IPS-NIHi7 (cell line): ENCODE measurements around the gene MPPED2.

Source experiments
- DNase-seq: peaks from one replicate; pipeline ENCODE4 v3.0.0; 2012; ENCODE audit warnings: mixed read lengths; ENCODE audit errors: extremely low spot score

MPPED2 gene

DNA sequence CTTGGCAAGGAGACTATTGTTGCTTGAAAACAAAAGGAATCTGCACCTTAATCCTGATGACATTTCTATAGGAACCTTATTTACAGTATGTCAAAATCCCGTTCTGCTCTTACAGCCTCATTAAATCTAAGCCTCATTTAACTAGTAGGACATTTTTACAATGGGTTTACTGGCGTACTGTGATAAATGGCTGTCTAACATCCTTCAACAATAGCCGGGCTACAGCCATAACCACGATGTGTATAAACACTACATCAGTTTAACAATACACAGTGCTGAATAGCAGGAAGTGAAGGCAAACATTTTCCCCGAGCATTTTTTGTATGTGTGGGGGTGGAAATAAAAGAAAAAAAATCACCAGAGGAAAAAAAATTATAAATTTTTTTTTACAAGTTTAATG is 132.0 kb downstream of the MPPED2 start:
- no peak for DNase-seq

- DNase-seq = no peak
Observed at GRCh38 chr11:30453705-30454104, 132.4 kb downstream of the MPPED2 start.

GRCh38 chr11:30452842-30453241 is 133.3 kb downstream of the MPPED2 start:
- DNase-seq = no peak

GRCh38 chr11:30452114-30452513 is 134.0 kb downstream of the MPPED2 start:
- DNase-seq = no peak

GRCh38 chr11:30451626-30452025 is 134.5 kb downstream of the MPPED2 start:
- no peak for DNase-seq

- DNase-seq = no peak
Observed at GRCh38 chr11:30451167-30451566, 135.0 kb downstream of the MPPED2 start.

DNA sequence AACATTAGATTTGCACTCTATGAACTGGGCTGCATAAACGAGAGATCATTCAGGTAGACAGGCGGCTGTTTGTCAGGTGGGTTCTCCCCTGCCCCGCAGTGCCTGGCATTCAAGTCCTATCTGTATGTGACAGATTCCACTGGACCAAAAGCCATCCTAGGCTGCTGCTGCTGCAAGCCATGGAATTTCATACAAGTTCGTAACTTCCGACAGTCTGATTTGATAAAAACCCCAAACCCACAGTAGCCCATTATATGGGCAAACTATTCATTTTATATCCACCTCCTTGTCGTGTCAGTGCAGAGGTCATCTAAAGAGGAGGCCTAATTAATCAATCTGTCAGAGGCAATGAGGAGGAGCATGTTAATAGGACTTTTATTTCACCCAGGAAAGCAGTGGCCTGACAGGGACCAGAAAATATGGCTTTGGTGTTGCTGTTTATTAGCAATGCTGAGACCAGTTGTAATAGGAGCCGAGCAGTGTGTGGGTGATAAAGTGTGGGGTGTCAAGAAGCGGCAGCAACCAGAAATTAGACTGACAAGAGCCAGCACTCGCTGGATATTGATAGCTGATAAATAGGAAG is 139.0 kb downstream of the MPPED2 start:
- no peak for DNase-seq

GRCh38 chr11:30446520-30446919 is 139.6 kb downstream of the MPPED2 start:
- no peak for DNase-seq

DNA sequence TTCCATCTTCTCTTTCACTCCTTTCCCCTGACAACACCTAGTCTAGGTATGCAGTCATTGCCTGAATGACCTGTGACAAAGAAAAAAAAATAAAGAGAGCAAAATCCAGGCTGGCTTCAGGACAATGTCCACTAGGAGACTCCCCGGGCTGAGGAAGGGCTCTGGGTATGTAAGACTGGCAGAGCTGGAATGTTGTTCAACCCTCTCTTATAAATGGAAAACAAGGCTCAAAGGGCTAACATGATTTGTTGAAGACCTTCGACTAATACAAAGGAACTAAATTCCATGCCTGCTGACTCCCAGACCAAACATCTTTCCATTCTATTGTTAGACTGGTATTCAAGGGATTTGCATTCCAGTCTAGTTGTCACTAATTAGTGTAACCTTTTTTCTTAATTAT is 141.1 kb downstream of the MPPED2 start:
- DNase-seq = no peak

- DNase-seq = no peak
Observed at GRCh38 chr11:30440510-30440909, 145.6 kb downstream of the MPPED2 start.

DNA sequence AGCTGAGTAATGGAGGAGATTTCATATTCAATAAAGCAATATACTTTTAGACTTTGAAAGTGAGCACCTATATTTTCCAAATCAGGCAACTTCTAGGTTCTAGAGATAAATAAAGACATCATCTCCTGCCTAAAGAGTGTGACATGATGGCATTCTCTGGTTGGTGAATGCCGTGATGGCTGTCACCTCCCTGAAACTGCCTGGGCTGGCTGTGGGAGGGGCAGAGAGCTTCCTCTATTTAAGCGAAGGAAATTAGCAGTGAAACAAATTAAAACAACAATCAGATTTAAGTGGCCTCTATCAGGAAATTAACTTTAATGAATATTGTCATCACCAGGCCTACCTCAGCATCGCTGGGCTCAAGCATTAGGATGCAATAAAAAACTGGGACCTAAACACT is 149.4 kb downstream of the MPPED2 start:
- DNase-seq = no peak

DNA sequence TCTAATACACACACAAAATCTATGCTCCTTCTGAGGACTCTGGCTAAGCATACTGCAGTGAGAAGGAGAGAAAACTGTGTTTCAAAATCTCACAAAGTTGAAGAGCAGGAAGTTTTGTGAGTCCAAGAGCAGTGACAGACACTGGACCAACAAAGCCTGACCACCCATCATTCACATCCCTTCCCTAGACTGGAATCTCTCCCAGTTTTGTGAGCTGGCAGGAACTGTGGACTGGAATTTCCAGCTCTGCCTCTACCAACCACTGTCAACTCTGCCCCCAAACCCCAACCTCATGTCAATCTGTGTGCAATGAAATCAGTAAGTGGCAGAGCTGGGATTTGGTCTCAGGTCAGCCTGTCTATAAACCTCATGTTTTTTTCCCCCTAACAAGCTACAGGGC is 150.7 kb downstream of the MPPED2 start:
- no peak for DNase-seq

DNA sequence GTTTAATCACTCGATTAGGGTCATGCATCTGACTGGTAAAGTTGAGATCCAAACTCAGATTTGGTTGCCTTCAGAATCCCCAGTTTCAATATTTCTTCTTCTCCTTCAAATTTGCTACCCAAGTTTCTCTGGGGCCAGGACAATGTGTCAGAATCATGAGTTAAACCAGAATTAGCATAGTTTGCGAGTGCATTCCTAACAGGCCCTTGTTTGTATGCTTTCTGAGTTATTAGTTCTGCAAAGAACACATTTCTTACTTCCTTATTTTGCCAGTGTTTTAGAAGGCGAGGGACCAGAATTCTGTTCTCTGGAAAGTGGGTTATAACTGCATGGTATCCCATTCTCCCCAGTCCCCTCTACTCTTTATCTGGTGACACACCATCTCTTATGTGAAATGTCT is 151.3 kb downstream of the MPPED2 start:
- DNase-seq = no peak

- no peak for DNase-seq
Observed at GRCh38 chr11:30433831-30434230, 152.3 kb downstream of the MPPED2 start.

DNA sequence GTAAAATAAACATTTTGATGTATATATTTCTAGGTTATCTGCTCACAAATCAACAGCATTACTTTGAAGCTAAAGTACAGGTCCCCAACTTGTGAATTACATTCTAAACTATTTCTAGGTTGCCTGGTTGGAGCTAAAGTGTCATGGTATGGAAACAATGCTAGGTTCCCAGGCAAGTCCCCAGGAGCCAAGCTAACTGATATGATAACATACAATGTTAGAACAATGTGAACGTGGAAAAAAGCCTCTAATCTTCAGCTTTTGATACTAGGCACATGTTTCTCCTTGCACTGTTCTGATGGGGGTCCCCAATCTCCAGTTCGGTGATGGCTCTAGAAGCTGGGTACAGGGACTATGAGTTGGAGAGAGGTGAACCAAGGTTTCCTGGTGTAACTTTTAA is 153.4 kb downstream of the MPPED2 start:
- DNase-seq = no peak

- no peak for DNase-seq
Observed at GRCh38 chr11:30432178-30432577, 154.0 kb downstream of the MPPED2 start.

GRCh38 chr11:30431127-30431814 is 154.9 kb downstream of the MPPED2 start:
- no peak for DNase-seq

DNA sequence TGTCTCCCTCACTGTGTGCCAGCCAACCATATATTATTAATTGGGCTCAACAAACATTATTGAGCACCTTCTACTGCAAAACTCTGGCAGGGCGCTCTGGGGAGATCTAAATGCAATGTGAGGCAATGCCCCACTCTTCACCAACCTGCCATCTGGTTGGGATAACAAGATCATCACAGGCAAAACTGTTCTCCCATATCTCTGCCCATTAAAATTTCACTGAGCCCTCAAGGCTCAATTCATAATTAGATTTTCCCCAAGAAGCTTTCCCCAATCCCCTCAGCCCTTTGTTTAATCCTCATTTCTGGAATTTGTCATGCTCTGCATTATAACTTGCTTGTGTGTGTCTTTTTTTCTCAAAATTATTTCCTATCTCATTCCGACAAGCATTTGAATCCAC is 156.6 kb downstream of the MPPED2 start:
- DNase-seq = no peak

GRCh38 chr11:30426781-30427180 is 159.4 kb downstream of the MPPED2 start:
- DNase-seq = no peak

GRCh38 chr11:30424844-30425243 is 161.3 kb downstream of the MPPED2 start:
- DNase-seq = no peak

- no peak for DNase-seq
Observed at GRCh38 chr11:30424321-30424720, 161.8 kb downstream of the MPPED2 start.

GRCh38 chr11:30423886-30424285 is 162.3 kb downstream of the MPPED2 start:
- DNase-seq = no peak

DNA sequence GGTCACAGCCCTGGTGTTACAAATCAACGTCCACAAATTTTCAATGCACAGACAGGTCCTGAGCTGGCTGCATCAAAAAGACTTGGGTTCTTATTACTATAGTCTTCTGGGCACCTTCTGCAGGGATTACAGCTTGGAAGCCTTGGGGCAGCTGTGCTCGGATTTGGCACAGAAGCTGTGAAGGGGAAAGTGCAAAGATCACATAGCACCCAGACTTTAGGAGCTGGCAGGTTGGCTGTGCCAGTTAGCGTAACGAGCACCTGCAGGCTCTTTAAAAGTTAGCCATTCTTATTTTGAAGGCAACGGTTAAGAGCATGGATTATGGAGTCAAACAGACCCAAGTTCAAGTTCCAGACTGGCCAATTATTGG is 162.9 kb downstream of the MPPED2 start:
- no peak for DNase-seq
